Activated naive CD4-positive, alpha-beta T cell treated with anti-CD3 and anti-CD28 coated beads, Interleukin-2, amount 50 U/mL, for 24 hours (primary cell): Measurements from ENCODE around the gene CACNA2D4.

ENCODE experiments used
- H3K27ac Mint-ChIP-seq: one replicate; pipeline ENCODE4 v1.8.0; 2021; ENCODE audit warnings: mild to moderate bottlenecking, mixed read lengths
- H3K27me3 Mint-ChIP-seq: one replicate; pipeline ENCODE4 v1.8.0; 2021; ENCODE audit warnings: mixed read lengths
- H3K36me3 Mint-ChIP-seq: one replicate; pipeline ENCODE4 v1.8.0; 2021; ENCODE audit warnings: mixed read lengths
- H3K4me1 Mint-ChIP-seq: one replicate; pipeline ENCODE4 v1.8.0; 2021; ENCODE audit warnings: mixed read lengths
- H3K4me3 Mint-ChIP-seq: one replicate; pipeline ENCODE4 v1.8.0; 2021; ENCODE audit warnings: mild to moderate bottlenecking, mixed read lengths
- H3K9me3 Mint-ChIP-seq: one replicate; pipeline ENCODE4 v1.8.0; 2021; ENCODE audit warnings: mixed read lengths

Gene CACNA2D4

GRCh38 chr12:1915082-1915968 lies 3.1 kb downstream of the CACNA2D4 start:
- peaks cover 1% of the 10 kb centered on the region for H3K27me3 Mint-ChIP-seq
- peaks cover 23% of the 10 kb centered on the region for H3K4me1 Mint-ChIP-seq
- H3K4me3 Mint-ChIP-seq, result peak overlapping the region; percentile 28
- H3K9me3 Mint-ChIP-seq, result no peaks in the 10 kb centered on the region
- H3K36me3 Mint-ChIP-seq, result no peaks in the 10 kb centered on the region
- H3K27ac Mint-ChIP-seq, result peak overlapping the region; percentile 31

- Mint-ChIP-seq H3K36me3 (no peaks in the 10 kb centered on the region), H3K27ac (no peak overlapping the region), H3K27me3 (peaks cover 1% of the 10 kb centered on the region), H3K4me3 (no peak overlapping the region), H3K4me1 (peaks cover 22% of the 10 kb centered on the region), H3K9me3 (no peaks in the 10 kb centered on the region)
Observed at GRCh38 chr12:1914114-1914911, 4.1 kb downstream of the CACNA2D4 start.

- peaks cover 1% of the 10 kb centered on the region for H3K27me3 Mint-ChIP-seq
- no peak overlapping the region for H3K27ac Mint-ChIP-seq
Observed at GRCh38 chr12:1913377-1914113, 4.9 kb downstream of the CACNA2D4 start.

GRCh38 chr12:1912580-1913376 lies 5.7 kb downstream of the CACNA2D4 start:
- H3K4me3 Mint-ChIP-seq, result no peak overlapping the region
- H3K9me3 Mint-ChIP-seq, result no peaks in the 10 kb centered on the region
- H3K27ac Mint-ChIP-seq, result no peak overlapping the region

More at GRCh38 chr12:1913377-1914113, 4.9 kb downstream of the CACNA2D4 start:
- H3K9me3 Mint-ChIP-seq, result no peaks in the 10 kb centered on the region
- H3K4me3 Mint-ChIP-seq, result no peak overlapping the region
- peaks cover 25% of the 10 kb centered on the region for H3K4me1 Mint-ChIP-seq
- no peaks in the 10 kb centered on the region for H3K36me3 Mint-ChIP-seq

GRCh38 chr12:1911598-1912575 lies 6.6 kb downstream of the CACNA2D4 start:
- Mint-ChIP-seq H3K9me3 (peaks cover under 1% of the 10 kb centered on the region), H3K27ac (no peak overlapping the region), H3K27me3 (peaks cover 2% of the 10 kb centered on the region), H3K4me3 (no peak overlapping the region), H3K4me1 (peaks cover 24% of the 10 kb centered on the region), H3K36me3 (no peaks in the 10 kb centered on the region)

More at GRCh38 chr12:1912580-1913376, 5.7 kb downstream of the CACNA2D4 start:
- Mint-ChIP-seq H3K4me1 (peaks cover 27% of the 10 kb centered on the region), H3K27me3 (peaks cover 3% of the 10 kb centered on the region), H3K36me3 (no peaks in the 10 kb centered on the region)

- Mint-ChIP-seq H3K4me3 (no peak overlapping the region), H3K36me3 (peaks cover 2% of the 10 kb centered on the region), H3K4me1 (peaks cover 13% of the 10 kb centered on the region), H3K27ac (no peak overlapping the region), H3K27me3 (peaks cover 2% of the 10 kb centered on the region), H3K9me3 (peaks cover 13% of the 10 kb centered on the region)
Observed at GRCh38 chr12:1910468-1910867, 8.0 kb downstream of the CACNA2D4 start.

- Mint-ChIP-seq H3K4me1 (peaks cover 7% of the 10 kb centered on the region), H3K4me3 (peak overlapping the region; percentile 43), H3K27me3 (peaks cover 2% of the 10 kb centered on the region), H3K27ac (no peak overlapping the region), H3K36me3 (peaks cover 4% of the 10 kb centered on the region), H3K9me3 (peaks cover 15% of the 10 kb centered on the region)
Observed at GRCh38 chr12:1908758-1909157, 9.7 kb downstream of the CACNA2D4 start.

GRCh38 chr12:1907652-1908611 lies 10.5 kb downstream of the CACNA2D4 start:
- peaks cover 7% of the 10 kb centered on the region for H3K4me1 Mint-ChIP-seq
- H3K36me3 Mint-ChIP-seq, result peaks cover 5% of the 10 kb centered on the region
- H3K27ac Mint-ChIP-seq, result peak overlapping the region; percentile 51
- peaks cover 3% of the 10 kb centered on the region for H3K27me3 Mint-ChIP-seq
- H3K4me3 Mint-ChIP-seq, result peak overlapping the region; percentile 63
- peaks cover 18% of the 10 kb centered on the region for H3K9me3 Mint-ChIP-seq

- Mint-ChIP-seq H3K9me3 (peaks cover 32% of the 10 kb centered on the region), H3K27me3 (peaks cover 8% of the 10 kb centered on the region), H3K36me3 (peaks cover 5% of the 10 kb centered on the region), H3K4me3 (no peak overlapping the region), H3K27ac (no peak overlapping the region), H3K4me1 (peaks cover 7% of the 10 kb centered on the region)
Observed at GRCh38 chr12:1906579-1906978, 11.9 kb downstream of the CACNA2D4 start.

- peaks cover 7% of the 10 kb centered on the region for H3K4me1 Mint-ChIP-seq
- peaks cover 5% of the 10 kb centered on the region for H3K36me3 Mint-ChIP-seq
- H3K27me3 Mint-ChIP-seq, result peaks cover 11% of the 10 kb centered on the region
- H3K9me3 Mint-ChIP-seq, result peaks cover 34% of the 10 kb centered on the region
- no peak overlapping the region for H3K27ac Mint-ChIP-seq
- H3K4me3 Mint-ChIP-seq, result no peak overlapping the region
Observed at GRCh38 chr12:1904875-1905274, 13.6 kb downstream of the CACNA2D4 start.

GRCh38 chr12:1896964-1897363 lies 21.5 kb downstream of the CACNA2D4 start:
- H3K9me3 Mint-ChIP-seq, result peaks cover 26% of the 10 kb centered on the region
- H3K4me1 Mint-ChIP-seq, result no peaks in the 10 kb centered on the region
- no peak overlapping the region for H3K27ac Mint-ChIP-seq
- H3K4me3 Mint-ChIP-seq, result no peak overlapping the region
- peaks cover 20% of the 10 kb centered on the region for H3K27me3 Mint-ChIP-seq
- H3K36me3 Mint-ChIP-seq, result peaks cover 5% of the 10 kb centered on the region

- Mint-ChIP-seq H3K9me3 (peaks cover 24% of the 10 kb centered on the region), H3K36me3 (peaks cover 6% of the 10 kb centered on the region), H3K27me3 (peaks cover 16% of the 10 kb centered on the region), H3K4me1 (no peaks in the 10 kb centered on the region), H3K27ac (no peak overlapping the region), H3K4me3 (no peak overlapping the region)
Observed at GRCh38 chr12:1890810-1891209, 27.6 kb downstream of the CACNA2D4 start.

- Mint-ChIP-seq H3K9me3 (peaks cover 24% of the 10 kb centered on the region), H3K4me1 (no peaks in the 10 kb centered on the region), H3K36me3 (peaks cover 6% of the 10 kb centered on the region), H3K27me3 (peaks cover 16% of the 10 kb centered on the region), H3K4me3 (no peak overlapping the region), H3K27ac (no peak overlapping the region)
Observed at GRCh38 chr12:1890119-1890703, 28.2 kb downstream of the CACNA2D4 start.
